NCI-H2196 treated with DMSO at 0.1 percent for 48 hours (cell line): ENCODE results near the gene MAPT.

Experiments
- DNase-seq: peaks from one replicate; lab custom pipeline; 2025; ENCODE audit not compliant: unreplicated experiment; lab: John Stamatoyannopoulos, UW

The MAPT gene

DNA sequence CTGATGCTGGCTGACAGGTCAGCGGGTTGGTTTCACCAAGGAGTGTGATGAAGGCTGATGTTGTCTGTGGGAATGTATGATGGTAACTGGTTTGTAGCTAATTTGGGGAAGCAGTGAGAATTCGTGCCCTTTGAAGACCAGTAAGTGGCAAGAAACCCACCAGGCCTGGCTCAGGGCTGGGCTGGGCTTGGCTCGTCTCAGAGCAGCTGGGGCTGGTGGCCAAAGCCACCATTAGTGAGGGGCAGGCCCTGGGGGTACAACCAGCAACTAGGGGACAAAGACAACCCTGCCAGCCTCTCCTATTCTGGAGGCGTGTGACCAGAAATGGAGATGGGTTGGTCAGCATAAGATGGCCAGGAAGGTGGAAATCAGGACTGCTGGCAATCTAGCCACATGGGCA lies 91.7 kb downstream of the MAPT start:
- DNase-seq, result no peak

DNA sequence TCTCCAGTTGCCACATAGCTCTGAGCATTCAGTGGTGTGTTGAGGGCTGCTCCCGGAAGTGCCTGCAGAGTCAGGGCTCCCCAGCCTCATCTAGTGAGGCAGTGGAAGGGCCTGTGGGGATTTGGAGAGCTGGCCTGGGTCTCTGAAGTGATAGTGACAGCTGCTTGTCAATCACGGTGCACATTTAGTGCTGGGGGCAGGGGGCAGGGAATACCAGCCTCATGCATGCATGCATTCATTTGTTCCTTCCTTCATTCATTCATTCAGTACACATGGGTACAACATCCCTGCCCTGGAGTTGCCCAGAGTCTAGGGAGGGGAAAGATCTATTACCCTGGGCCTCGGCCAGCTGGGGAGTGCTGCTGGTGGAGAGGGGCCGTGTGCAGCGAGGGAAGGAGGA lies 93.4 kb downstream of the MAPT start:
- DNase-seq, result no peak

- no peak for DNase-seq
These were observed 95.4 kb downstream of the MAPT start for GRCh38 chr17:45989759-45990158.

- DNase-seq, result no peak
These were observed 96.5 kb downstream of the MAPT start for GRCh38 chr17:45990886-45991285.

DNA sequence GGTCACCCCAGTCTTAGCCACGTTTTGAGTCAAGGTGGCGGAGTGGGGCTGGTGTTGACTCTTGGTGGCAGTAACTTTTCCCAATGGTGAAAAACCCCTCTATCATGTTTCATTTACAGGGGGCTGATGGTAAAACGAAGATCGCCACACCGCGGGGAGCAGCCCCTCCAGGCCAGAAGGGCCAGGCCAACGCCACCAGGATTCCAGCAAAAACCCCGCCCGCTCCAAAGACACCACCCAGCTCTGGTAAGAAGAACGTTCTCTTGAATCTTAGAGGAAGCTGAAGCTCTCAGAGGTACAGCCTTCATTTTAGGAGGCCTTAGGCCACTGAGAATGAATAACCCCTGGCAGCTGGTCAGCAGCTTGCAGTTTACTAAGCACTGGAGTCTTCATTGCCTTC lies 97.0 kb downstream of the MAPT start:
- DNase-seq, result no peak

DNA sequence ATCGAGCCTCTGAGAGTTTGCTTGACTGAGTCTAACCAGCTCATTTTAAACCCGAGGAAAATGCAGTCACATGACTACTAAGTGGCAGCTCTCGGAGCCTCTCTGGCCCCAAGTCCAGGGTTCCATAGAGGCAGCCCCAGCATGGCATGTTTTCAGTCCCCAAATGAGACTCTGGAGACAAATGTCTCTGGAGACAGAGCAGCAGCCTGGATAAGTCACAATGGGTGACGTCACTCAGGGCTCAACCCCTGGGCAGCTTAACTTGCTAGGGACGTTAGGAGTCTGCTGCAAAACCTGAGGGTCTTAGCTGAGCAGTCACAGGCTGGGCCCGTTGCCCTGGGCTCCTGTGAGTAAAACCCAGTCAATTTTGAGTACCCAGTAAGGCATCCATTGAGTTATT lies 97.8 kb downstream of the MAPT start:
- DNase-seq, result no peak

- DNase-seq, result no peak
These were observed 98.5 kb downstream of the MAPT start for GRCh38 chr17:45992904-45993303.

DNA sequence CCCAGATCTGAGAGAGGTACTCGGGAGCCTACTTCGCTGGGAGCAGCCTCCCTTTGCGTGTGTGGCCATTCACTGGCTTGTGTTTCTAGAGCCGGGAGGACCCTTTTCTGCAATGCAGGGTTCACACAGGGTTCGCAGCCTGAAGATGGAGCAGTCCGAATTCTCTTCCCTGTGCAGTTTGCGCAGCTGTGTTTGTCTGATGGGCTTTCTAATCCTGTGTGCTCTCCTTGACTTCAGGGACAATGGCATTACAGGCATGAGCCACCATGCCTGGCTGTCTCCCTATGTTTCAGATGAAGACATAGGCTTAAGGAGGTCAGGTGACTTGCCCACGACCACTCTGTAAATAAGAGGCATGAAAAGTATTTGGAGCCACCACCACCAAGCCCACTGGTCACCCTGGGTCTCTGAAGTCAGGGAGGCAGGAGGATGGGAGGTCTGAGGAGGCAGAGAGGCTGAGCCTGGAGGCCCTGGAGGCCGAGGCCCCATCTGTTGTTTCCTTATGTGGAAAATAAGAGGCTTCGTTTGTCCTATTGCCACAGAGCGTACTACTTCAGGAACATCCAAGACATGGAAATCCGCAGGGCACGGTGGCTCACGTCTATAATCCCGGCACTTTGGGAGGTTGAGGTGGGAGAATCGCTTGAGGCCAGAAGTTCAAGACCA lies 99.7 kb downstream of the MAPT start:
- no peak for DNase-seq

DNA sequence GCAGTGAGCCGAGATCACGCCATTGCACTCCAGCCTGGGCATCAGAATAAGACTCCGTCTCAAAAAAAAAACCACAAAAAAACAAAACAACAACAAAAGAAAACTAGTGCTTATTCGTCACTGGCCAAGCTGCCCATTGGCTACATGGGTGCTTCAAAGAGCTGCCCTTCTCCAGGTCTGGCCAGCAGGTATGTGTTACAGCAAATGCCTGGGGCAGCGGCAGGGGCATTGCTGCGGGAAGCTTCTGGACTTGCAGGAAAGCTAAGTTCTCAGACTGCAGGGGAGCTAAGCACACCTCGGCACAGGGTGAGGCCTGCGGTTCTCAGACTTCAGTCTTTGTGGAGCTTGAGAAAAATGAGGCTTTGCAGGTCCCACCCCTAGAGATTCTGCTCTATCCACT lies 100.6 kb downstream of the MAPT start:
- DNase-seq, result no peak

- no peak for DNase-seq
These were observed 101.4 kb downstream of the MAPT start for GRCh38 chr17:45995627-45996270.

GRCh38 chr17:45996282-45996937 lies 102.1 kb downstream of the MAPT start:
- DNase-seq, result no peak

- DNase-seq, result no peak
These were observed 102.8 kb downstream of the MAPT start for GRCh38 chr17:45997166-45997565.

DNA sequence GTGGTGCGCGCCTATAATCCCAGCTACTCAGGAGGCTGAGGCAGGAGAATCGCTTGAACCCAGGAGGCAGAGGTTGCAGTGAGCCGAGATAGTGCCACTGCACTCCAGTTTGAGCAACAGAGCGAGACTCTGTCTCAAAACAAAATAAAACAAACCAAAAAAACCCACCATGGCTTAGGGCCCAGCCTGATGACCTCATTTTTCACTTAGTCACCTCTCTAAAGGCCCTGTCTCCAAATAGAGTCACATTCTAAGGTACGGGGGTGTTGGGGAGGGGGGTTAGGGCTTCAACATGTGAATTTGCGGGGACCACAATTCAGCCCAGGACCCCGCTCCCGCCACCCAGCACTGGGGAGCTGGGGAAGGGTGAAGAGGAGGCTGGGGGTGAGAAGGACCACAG lies 103.3 kb downstream of the MAPT start:
- DNase-seq, result no peak

DNA sequence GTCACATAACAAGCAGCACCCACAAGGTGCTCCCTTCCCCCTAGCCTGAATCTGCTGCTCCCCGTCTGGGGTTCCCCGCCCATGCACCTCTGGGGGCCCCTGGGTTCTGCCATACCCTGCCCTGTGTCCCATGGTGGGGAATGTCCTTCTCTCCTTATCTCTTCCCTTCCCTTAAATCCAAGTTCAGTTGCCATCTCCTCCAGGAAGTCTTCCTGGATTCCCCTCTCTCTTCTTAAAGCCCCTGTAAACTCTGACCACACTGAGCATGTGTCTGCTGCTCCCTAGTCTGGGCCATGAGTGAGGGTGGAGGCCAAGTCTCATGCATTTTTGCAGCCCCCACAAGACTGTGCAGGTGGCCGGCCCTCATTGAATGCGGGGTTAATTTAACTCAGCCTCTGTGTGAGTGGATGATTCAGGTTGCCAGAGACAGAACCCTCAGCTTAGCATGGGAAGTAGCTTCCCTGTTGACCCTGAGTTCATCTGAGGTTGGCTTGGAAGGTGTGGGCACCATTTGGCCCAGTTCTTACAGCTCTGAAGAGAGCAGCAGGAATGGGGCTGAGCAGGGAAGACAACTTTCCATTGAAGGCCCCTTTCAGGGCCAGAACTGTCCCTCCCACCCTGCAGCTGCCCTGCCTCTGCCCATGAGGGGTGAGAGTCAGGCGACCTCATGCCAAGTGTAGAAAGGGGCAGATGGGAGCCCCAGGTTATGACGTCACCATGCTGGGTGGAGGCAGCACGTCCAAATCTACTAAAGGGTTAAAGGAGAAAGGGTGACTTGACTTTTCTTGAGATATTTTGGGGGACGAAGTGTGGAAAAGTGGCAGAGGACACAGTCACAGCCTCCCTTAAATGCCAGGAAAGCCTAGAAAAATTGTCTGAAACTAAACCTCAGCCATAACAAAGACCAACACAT lies 104.9 kb downstream of the MAPT start, which contains the start of gene STH:
TSS of gene STH (plus strand) at position 264 of the 913 bp plus-strand sequence. CDS start at position 294, 30 bp downstream.
- no peak for DNase-seq

- DNase-seq, result no peak
These were observed 105.5 kb downstream of the MAPT start for GRCh38 chr17:45999900-46000290.

GRCh38 chr17:46000292-46000691 lies 105.9 kb downstream of the MAPT start:
- DNase-seq, result no peak

GRCh38 chr17:46000757-46001156 lies 106.4 kb downstream of the MAPT start:
- DNase-seq, result no peak

DNA sequence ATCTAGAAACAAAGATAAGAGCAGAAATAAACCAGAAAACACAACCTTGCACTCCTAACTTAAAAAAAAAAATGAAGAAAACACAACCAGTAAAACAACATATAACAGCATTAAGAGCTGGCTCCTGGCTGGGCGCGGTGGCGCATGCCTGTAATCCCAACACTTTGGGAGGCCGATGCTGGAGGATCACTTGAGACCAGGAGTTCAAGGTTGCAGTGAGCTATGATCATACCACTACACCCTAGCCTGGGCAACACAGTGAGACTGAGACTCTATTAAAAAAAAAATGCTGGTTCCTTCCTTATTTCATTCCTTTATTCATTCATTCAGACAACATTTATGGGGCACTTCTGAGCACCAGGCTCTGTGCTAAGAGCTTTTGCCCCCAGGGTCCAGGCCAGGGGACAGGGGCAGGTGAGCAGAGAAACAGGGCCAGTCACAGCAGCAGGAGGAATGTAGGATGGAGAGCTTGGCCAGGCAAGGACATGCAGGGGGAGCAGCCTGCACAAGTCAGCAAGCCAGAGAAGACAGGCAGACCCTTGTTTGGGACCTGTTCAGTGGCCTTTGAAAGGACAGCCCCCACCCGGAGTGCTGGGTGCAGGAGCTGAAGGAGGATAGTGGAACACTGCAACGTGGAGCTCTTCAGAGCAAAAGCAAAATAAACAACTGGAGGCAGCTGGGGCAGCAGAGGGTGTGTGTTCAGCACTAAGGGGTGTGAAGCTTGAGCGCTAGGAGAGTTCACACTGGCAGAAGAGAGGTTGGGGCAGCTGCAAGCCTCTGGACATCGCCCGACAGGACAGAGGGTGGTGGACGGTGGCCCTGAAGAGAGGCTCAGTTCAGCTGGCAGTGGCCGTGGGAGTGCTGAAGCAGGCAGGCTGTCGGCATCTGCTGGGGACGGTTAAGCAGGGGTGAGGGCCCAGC lies 107.3 kb downstream of the MAPT start:
- DNase-seq, result no peak

DNA sequence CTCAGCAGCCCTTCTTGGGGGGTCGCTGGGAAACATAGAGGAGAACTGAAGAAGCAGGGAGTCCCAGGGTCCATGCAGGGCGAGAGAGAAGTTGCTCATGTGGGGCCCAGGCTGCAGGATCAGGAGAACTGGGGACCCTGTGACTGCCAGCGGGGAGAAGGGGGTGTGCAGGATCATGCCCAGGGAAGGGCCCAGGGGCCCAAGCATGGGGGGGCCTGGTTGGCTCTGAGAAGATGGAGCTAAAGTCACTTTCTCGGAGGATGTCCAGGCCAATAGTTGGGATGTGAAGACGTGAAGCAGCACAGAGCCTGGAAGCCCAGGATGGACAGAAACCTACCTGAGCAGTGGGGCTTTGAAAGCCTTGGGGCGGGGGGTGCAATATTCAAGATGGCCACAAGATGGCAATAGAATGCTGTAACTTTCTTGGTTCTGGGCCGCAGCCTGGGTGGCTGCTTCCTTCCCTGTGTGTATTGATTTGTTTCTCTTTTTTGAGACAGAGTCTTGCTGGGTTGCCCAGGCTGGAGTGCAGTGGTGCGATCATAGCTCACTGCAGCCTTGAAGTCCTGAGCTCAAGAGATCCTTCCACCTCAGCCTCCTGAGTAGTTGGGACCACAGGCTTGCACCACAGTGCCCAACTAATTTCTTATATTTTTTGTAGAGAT lies 108.1 kb downstream of the MAPT start:
- DNase-seq, result peak; percentile 56

DNA sequence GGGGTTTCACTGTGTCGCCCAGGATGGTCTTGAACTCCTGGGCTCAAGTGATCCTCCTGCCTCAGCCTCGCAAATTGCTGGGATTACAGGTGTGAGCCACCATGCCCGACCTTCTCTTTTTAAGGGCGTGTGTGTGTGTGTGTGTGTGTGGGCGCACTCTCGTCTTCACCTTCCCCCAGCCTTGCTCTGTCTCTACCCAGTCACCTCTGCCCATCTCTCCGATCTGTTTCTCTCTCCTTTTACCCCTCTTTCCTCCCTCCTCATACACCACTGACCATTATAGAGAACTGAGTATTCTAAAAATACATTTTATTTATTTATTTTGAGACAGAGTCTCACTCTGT lies 108.6 kb downstream of the MAPT start:
- DNase-seq, result no peak
